Transverse colon (tissue), 3 donors: Measurements from ENCODE around the gene TLR3.

ENCODE experiments used
- POLR2A ChIP-seq: fragments of 450-650 bp; IDR thresholded peaks from one replicate; pipeline ENCODE4 v1.6.1; 2016; ENCODE audit warnings: antibody characterized with exemption, mild to moderate bottlenecking, moderate library complexity
- TF ChIP-seq, protein P1 (sequence below), 5 experiments: fragments of 200-600 bp in 3 of 5; fragments of 450-650 bp in 2 of 5; sonication (generic) in 3 of 5; IDR thresholded peaks; 1 replicate in 2 of 5; 2 replicates in 3 of 5; pipeline ENCODE4 v1.5.1; 2016 to 2017; ENCODE audit warnings: antibody characterized with exemption in 5 of 5, inconsistent platforms in 3 of 5, mild to moderate bottlenecking in 2 of 5, moderate library complexity in 1 of 5

- TF ChIP-seq POLR2A: no peak
- TF ChIP-seq, protein P1, sequence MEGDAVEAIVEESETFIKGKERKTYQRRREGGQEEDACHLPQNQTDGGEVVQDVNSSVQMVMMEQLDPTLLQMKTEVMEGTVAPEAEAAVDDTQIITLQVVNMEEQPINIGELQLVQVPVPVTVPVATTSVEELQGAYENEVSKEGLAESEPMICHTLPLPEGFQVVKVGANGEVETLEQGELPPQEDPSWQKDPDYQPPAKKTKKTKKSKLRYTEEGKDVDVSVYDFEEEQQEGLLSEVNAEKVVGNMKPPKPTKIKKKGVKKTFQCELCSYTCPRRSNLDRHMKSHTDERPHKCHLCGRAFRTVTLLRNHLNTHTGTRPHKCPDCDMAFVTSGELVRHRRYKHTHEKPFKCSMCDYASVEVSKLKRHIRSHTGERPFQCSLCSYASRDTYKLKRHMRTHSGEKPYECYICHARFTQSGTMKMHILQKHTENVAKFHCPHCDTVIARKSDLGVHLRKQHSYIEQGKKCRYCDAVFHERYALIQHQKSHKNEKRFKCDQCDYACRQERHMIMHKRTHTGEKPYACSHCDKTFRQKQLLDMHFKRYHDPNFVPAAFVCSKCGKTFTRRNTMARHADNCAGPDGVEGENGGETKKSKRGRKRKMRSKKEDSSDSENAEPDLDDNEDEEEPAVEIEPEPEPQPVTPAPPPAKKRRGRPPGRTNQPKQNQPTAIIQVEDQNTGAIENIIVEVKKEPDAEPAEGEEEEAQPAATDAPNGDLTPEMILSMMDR (IDR thresholded peaks at IDR 0.05): no peak
Observed at GRCh38 chr4:186058980-186059316, 10.0 kb upstream of the TLR3 start.
